Progenitor cell of endocrine pancreas (in vitro differentiated cells): ENCODE data around the gene ZFC3H1. TPM values are rescaled to one million over a fixed set of nuclear protein-coding genes. Genes with fewer than 3 reads are reported as not detected.

ENCODE experiments used
- DNase-seq: peaks from one replicate; pipeline ENCODE4 v3.0.0; 2021; ENCODE audit warnings: low spot score; ENCODE audit not compliant: unreplicated experiment
- H3K27ac Mint-ChIP-seq: 2 replicates; pipeline ENCODE4 v1.8.0; 2021; ENCODE audit warnings: mild to moderate bottlenecking, moderate library complexity, mixed read lengths
- H3K27me3 Mint-ChIP-seq: 2 replicates; pipeline ENCODE4 v1.8.0; 2021; ENCODE audit warnings: mixed read lengths
- H3K36me3 Mint-ChIP-seq: 2 replicates; pipeline ENCODE4 v1.8.0; 2022; ENCODE audit warnings: mixed read lengths; ENCODE audit not compliant: insufficient read depth
- H3K4me1 Mint-ChIP-seq: 2 replicates; pipeline ENCODE4 v1.8.0; 2021; ENCODE audit warnings: low read depth, mixed read lengths
- H3K4me3 Mint-ChIP-seq: 2 replicates; pipeline ENCODE4 v1.8.0; 2021; ENCODE audit warnings: low read depth, mild to moderate bottlenecking, moderate library complexity, mixed read lengths
- H3K9me3 Mint-ChIP-seq: 2 replicates; pipeline ENCODE4 v1.8.0; 2021; ENCODE audit warnings: low read depth, mixed read lengths
- CTCF ChIP-seq: fragments of 200-600 bp; sonication (generic); IDR thresholded peaks from one replicate; pipeline ENCODE4 v1.5.0; 2021; ENCODE audit warnings: antibody characterized with exemption, mild to moderate bottlenecking; ENCODE audit not compliant: unreplicated experiment
- total RNA-seq: library from RNA; stranded (reverse); gene quantifications from 2 replicates; pipeline ENCODE4 v1.2.1, GENCODE V29; 2021

ZFC3H1 gene
- total RNA-seq, 1 donor from 2014 or later = 54.7 TPM

- no peak for TF ChIP-seq CTCF
- Mint-ChIP-seq H3K36me3 (peaks cover 6% of the 10 kb centered on the region), H3K27me3 (no peaks in the 10 kb centered on the region), H3K4me1 (peaks cover 11% of the 10 kb centered on the region), H3K27ac (peak overlapping the region; percentile 19), H3K4me3 (no peak overlapping the region), H3K9me3 (no peaks in the 10 kb centered on the region)
- DNase-seq = no peak
Observed at GRCh38 chr12:71671311-71671710, 7.7 kb upstream of the ZFC3H1 start.

GRCh38 chr12:71666259-71666658 lies 2.6 kb upstream of the ZFC3H1 start:
- Mint-ChIP-seq H3K4me1 (peaks cover 19% of the 10 kb centered on the region), H3K36me3 (peaks cover 7% of the 10 kb centered on the region), H3K9me3 (no peaks in the 10 kb centered on the region), H3K27me3 (no peaks in the 10 kb centered on the region), H3K27ac (no peak overlapping the region), H3K4me3 (no peak overlapping the region)
- DNase-seq = no peak
- TF ChIP-seq CTCF = no peak

GRCh38 chr12:71665090-71665463 lies 1.4 kb upstream of the ZFC3H1 start:
- Mint-ChIP-seq H3K36me3 (peaks cover 7% of the 10 kb centered on the region), H3K27ac (peak overlapping the region; percentile 100), H3K9me3 (no peaks in the 10 kb centered on the region), H3K27me3 (no peaks in the 10 kb centered on the region), H3K4me3 (peak overlapping the region; percentile 99), H3K4me1 (peaks cover 18% of the 10 kb centered on the region)
- DNase-seq = no peak
- no peak for TF ChIP-seq CTCF

- Mint-ChIP-seq H3K9me3 (no peaks in the 10 kb centered on the region), H3K27me3 (no peaks in the 10 kb centered on the region), H3K36me3 (peaks cover 8% of the 10 kb centered on the region), H3K27ac (peak overlapping the region; percentile 100), H3K4me1 (peaks cover 18% of the 10 kb centered on the region), H3K4me3 (peak overlapping the region; percentile 99)
- no peak for TF ChIP-seq CTCF
- no peak for DNase-seq
Observed at GRCh38 chr12:71664411-71665089, 902 bp upstream of the ZFC3H1 start.

- no peak for TF ChIP-seq CTCF
- Mint-ChIP-seq H3K27ac (peak overlapping the region; percentile 100), H3K36me3 (peaks cover 22% of the 10 kb centered on the region), H3K4me3 (peak overlapping the region; percentile 99), H3K4me1 (peaks cover 22% of the 10 kb centered on the region), H3K9me3 (no peaks in the 10 kb centered on the region), H3K27me3 (no peaks in the 10 kb centered on the region)
- DNase-seq = peak; percentile 52
Observed at GRCh38 chr12:71662849-71663560, 643 bp downstream of the ZFC3H1 start.
